HEK293 (cell line): ENCODE results near the gene TK1.

Experiments used
- HOXD13 ChIP-seq: sonication (generic); formaldehyde crosslinking; IDR thresholded peaks from 2 replicates; pipeline ENCODE4 v1.8.0; 2022; ENCODE audit warnings: missing genetic modification reagents, borderline replicate concordance
- IKZF3 ChIP-seq: fragments of 450-650 bp; IDR thresholded peaks from 2 replicates; pipeline ENCODE4 v1.5.0; 2018; ENCODE audit warnings: missing biosample characterization, mild to moderate bottlenecking, missing genetic modification characterization, moderate library complexity
- OSR2 ChIP-seq: fragments of 450-650 bp; formaldehyde crosslinking; IDR thresholded peaks from 2 replicates; pipeline ENCODE4 v1.5.1; 2016; ENCODE audit warnings: missing biosample characterization, missing genetic modification characterization
- TCF7L2 ChIP-seq: IDR thresholded peaks from 2 replicates; pipeline ENCODE4 v1.6.1; 2011; ENCODE audit warnings: low read depth, mild to moderate bottlenecking, inconsistent platforms, low read length, moderate library complexity, borderline replicate concordance
- ZBTB17 ChIP-seq: fragments of 450-650 bp; formaldehyde crosslinking; IDR thresholded peaks from 2 replicates; pipeline ENCODE4 v1.5.1; 2016; ENCODE audit warnings: missing biosample characterization, missing genetic modification characterization
- ZBTB21 ChIP-seq: fragments of 450-650 bp; formaldehyde crosslinking; IDR thresholded peaks from 2 replicates; pipeline ENCODE4 v1.5.1; 2017; ENCODE audit warnings: missing biosample characterization, missing genetic modification characterization
- ZBTB48 ChIP-seq: fragments of 450-650 bp; formaldehyde crosslinking; IDR thresholded peaks from 2 replicates; pipeline ENCODE4 v1.5.1; 2016; ENCODE audit warnings: missing biosample characterization, missing genetic modification characterization
- ZFP3 ChIP-seq: fragments of 450-650 bp; formaldehyde crosslinking; IDR thresholded peaks from 2 replicates; pipeline ENCODE4 v1.5.1; 2016; ENCODE audit warnings: low read depth, missing biosample characterization, missing genetic modification characterization
- ZIC2 ChIP-seq: fragments of 450-650 bp; formaldehyde crosslinking; IDR thresholded peaks from 2 replicates; pipeline ENCODE4 v1.5.1; 2016; ENCODE audit warnings: missing biosample characterization, missing genetic modification characterization
- ZNF10 ChIP-seq: fragments of 450-650 bp; formaldehyde crosslinking; IDR thresholded peaks from 2 replicates; pipeline ENCODE4 v1.5.1; 2017; ENCODE audit warnings: missing biosample characterization, missing genetic modification characterization
- ZNF121 ChIP-seq: fragments of 450-650 bp; formaldehyde crosslinking; IDR thresholded peaks from 2 replicates; pipeline ENCODE4 v1.5.1; 2016; ENCODE audit warnings: missing biosample characterization, missing genetic modification characterization
- ZNF132 ChIP-seq: fragments of 450-650 bp; formaldehyde crosslinking; IDR thresholded peaks from 2 replicates; pipeline ENCODE4 v1.5.1; 2017; ENCODE audit warnings: missing biosample characterization, missing genetic modification characterization, borderline replicate concordance
- ZNF157 ChIP-seq: fragments of 450-650 bp; formaldehyde crosslinking; IDR thresholded peaks from 2 replicates; pipeline ENCODE4 v1.5.1; 2016; ENCODE audit warnings: missing biosample characterization, missing genetic modification characterization
- ZNF514 ChIP-seq: fragments of 450-650 bp; formaldehyde crosslinking; IDR thresholded peaks from 2 replicates; pipeline ENCODE4 v1.5.1; 2016; ENCODE audit warnings: missing biosample characterization, missing genetic modification characterization
- ZNF521 ChIP-seq: fragments of 450-650 bp; formaldehyde crosslinking; IDR thresholded peaks from 2 replicates; pipeline ENCODE4 v1.5.1; 2017; ENCODE audit warnings: missing biosample characterization, mild to moderate bottlenecking, missing genetic modification characterization
- ZNF544 ChIP-seq: fragments of 450-650 bp; formaldehyde crosslinking; IDR thresholded peaks from 2 replicates; pipeline ENCODE4 v1.5.0; 2017; ENCODE audit warnings: missing biosample characterization, missing genetic modification characterization
- ZNF561 ChIP-seq: fragments of 450-650 bp; IDR thresholded peaks from 2 replicates; pipeline ENCODE4 v1.5.1; 2018; ENCODE audit warnings: missing biosample characterization, missing genetic modification characterization, borderline replicate concordance
- ZNF624 ChIP-seq: fragments of 450-650 bp; formaldehyde crosslinking; IDR thresholded peaks from 2 replicates; pipeline ENCODE4 v1.5.1; 2017; ENCODE audit warnings: missing biosample characterization, missing genetic modification characterization
- ZNF670 ChIP-seq: fragments of 450-650 bp; formaldehyde crosslinking; IDR thresholded peaks from 2 replicates; pipeline ENCODE4 v1.5.1; 2016; ENCODE audit warnings: missing biosample characterization, missing genetic modification characterization, low read depth
- ZNF707 ChIP-seq: fragments of 450-650 bp; formaldehyde crosslinking; IDR thresholded peaks from 2 replicates; pipeline ENCODE4 v1.5.1; 2016; ENCODE audit warnings: missing biosample characterization, missing genetic modification characterization
- ZNF791 ChIP-seq: fragments of 450-650 bp; formaldehyde crosslinking; IDR thresholded peaks from 2 replicates; pipeline ENCODE4 v1.5.1; 2016; ENCODE audit warnings: missing biosample characterization, missing genetic modification characterization
- TF ChIP-seq, protein P1 (sequence below): fragments of 450-650 bp; formaldehyde crosslinking; IDR thresholded peaks from 2 replicates; pipeline ENCODE4 v1.5.1; 2016; ENCODE audit warnings: missing biosample characterization, missing genetic modification characterization, borderline replicate concordance
- TF ChIP-seq, protein P2 (sequence below): fragments of 450-650 bp; IDR thresholded peaks from 2 replicates; pipeline ENCODE4 v1.5.1; 2018; ENCODE audit warnings: missing biosample characterization, missing genetic modification characterization
- TF ChIP-seq, protein P3 (sequence below): fragments of 450-650 bp; formaldehyde crosslinking; IDR thresholded peaks from 2 replicates; pipeline ENCODE4 v1.5.1; 2017; ENCODE audit warnings: missing biosample characterization, missing genetic modification characterization
- TF ChIP-seq, protein P4 (sequence below): fragments of 450-650 bp; formaldehyde crosslinking; IDR thresholded peaks from 2 replicates; pipeline ENCODE4 v1.5.1; 2017; ENCODE audit warnings: missing biosample characterization, mild to moderate bottlenecking, missing genetic modification characterization, moderate library complexity
- TF ChIP-seq, protein P5 (sequence below): fragments of 450-650 bp; formaldehyde crosslinking; IDR thresholded peaks from 2 replicates; pipeline ENCODE4 v1.5.1; 2016; ENCODE audit warnings: missing biosample characterization, missing genetic modification characterization

The TK1 gene

DNA sequence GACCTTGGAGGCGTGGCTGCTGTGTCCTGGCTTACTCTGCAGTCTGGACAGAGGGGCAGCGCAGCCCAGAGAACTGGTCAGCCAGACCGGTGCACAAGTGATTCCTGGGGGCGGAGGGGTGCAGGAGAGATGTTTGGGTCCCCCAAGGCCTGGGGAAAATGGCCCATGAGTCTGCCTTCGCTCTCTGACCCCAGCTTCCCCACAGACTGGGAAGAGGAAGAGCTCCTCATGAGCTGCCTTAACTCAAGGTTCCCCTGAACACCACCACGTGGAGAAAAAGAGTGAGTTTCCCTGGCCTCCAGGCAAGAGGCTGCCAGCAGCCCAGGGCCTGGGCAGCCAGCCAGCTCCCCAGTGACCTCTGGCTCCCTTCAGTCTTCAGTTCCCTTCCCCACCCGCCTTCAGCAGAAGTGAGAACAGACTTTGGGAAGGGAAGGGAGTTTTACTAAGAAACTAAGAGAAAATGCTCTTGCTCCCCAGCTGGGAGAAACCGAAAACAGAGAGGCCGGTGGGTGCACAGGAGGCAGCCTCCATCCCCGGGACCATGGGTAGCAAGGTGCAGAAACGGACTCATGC is 42.6 kb downstream of the TK1 start (continued):
- TF ChIP-seq, protein P1, sequence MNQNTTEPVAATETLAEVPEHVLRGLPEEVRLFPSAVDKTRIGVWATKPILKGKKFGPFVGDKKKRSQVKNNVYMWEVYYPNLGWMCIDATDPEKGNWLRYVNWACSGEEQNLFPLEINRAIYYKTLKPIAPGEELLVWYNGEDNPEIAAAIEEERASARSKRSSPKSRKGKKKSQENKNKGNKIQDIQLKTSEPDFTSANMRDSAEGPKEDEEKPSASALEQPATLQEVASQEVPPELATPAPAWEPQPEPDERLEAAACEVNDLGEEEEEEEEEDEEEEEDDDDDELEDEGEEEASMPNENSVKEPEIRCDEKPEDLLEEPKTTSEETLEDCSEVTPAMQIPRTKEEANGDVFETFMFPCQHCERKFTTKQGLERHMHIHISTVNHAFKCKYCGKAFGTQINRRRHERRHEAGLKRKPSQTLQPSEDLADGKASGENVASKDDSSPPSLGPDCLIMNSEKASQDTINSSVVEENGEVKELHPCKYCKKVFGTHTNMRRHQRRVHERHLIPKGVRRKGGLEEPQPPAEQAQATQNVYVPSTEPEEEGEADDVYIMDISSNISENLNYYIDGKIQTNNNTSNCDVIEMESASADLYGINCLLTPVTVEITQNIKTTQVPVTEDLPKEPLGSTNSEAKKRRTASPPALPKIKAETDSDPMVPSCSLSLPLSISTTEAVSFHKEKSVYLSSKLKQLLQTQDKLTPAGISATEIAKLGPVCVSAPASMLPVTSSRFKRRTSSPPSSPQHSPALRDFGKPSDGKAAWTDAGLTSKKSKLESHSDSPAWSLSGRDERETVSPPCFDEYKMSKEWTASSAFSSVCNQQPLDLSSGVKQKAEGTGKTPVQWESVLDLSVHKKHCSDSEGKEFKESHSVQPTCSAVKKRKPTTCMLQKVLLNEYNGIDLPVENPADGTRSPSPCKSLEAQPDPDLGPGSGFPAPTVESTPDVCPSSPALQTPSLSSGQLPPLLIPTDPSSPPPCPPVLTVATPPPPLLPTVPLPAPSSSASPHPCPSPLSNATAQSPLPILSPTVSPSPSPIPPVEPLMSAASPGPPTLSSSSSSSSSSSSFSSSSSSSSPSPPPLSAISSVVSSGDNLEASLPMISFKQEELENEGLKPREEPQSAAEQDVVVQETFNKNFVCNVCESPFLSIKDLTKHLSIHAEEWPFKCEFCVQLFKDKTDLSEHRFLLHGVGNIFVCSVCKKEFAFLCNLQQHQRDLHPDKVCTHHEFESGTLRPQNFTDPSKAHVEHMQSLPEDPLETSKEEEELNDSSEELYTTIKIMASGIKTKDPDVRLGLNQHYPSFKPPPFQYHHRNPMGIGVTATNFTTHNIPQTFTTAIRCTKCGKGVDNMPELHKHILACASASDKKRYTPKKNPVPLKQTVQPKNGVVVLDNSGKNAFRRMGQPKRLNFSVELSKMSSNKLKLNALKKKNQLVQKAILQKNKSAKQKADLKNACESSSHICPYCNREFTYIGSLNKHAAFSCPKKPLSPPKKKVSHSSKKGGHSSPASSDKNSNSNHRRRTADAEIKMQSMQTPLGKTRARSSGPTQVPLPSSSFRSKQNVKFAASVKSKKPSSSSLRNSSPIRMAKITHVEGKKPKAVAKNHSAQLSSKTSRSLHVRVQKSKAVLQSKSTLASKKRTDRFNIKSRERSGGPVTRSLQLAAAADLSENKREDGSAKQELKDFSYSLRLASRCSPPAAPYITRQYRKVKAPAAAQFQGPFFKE (tag by site-specific recombination): no peak
- TF ChIP-seq, protein P2, sequence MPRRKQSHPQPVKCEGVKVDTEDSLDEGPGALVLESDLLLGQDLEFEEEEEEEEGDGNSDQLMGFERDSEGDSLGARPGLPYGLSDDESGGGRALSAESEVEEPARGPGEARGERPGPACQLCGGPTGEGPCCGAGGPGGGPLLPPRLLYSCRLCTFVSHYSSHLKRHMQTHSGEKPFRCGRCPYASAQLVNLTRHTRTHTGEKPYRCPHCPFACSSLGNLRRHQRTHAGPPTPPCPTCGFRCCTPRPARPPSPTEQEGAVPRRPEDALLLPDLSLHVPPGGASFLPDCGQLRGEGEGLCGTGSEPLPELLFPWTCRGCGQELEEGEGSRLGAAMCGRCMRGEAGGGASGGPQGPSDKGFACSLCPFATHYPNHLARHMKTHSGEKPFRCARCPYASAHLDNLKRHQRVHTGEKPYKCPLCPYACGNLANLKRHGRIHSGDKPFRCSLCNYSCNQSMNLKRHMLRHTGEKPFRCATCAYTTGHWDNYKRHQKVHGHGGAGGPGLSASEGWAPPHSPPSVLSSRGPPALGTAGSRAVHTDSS (tag by site-specific recombination): no peak
- TF ChIP-seq HOXD13: no peak
- peak; percentile 57 for TF ChIP-seq ZBTB48 (tag by site-specific recombination)
- no peak for TF ChIP-seq ZNF624 (tag by site-specific recombination)
- no peak for TF ChIP-seq ZNF561 (tag by site-specific recombination)
- no peak for TF ChIP-seq ZNF544 (tag by site-specific recombination)
- TF ChIP-seq ZNF132: no peak
- TF ChIP-seq ZNF521: no peak
- TF ChIP-seq ZIC2 (tag by site-specific recombination): no peak
- no peak for TF ChIP-seq ZBTB21
- no peak for TF ChIP-seq ZNF670
- TF ChIP-seq ZBTB17 (tag by site-specific recombination): no peak
- TF ChIP-seq, protein P3, sequence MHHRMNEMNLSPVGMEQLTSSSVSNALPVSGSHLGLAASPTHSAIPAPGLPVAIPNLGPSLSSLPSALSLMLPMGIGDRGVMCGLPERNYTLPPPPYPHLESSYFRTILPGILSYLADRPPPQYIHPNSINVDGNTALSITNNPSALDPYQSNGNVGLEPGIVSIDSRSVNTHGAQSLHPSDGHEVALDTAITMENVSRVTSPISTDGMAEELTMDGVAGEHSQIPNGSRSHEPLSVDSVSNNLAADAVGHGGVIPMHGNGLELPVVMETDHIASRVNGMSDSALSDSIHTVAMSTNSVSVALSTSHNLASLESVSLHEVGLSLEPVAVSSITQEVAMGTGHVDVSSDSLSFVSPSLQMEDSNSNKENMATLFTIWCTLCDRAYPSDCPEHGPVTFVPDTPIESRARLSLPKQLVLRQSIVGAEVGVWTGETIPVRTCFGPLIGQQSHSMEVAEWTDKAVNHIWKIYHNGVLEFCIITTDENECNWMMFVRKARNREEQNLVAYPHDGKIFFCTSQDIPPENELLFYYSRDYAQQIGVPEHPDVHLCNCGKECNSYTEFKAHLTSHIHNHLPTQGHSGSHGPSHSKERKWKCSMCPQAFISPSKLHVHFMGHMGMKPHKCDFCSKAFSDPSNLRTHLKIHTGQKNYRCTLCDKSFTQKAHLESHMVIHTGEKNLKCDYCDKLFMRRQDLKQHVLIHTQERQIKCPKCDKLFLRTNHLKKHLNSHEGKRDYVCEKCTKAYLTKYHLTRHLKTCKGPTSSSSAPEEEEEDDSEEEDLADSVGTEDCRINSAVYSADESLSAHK: peak; percentile 92
- no peak for TF ChIP-seq ZFP3 (tag by site-specific recombination)
- TF ChIP-seq, protein P4, sequence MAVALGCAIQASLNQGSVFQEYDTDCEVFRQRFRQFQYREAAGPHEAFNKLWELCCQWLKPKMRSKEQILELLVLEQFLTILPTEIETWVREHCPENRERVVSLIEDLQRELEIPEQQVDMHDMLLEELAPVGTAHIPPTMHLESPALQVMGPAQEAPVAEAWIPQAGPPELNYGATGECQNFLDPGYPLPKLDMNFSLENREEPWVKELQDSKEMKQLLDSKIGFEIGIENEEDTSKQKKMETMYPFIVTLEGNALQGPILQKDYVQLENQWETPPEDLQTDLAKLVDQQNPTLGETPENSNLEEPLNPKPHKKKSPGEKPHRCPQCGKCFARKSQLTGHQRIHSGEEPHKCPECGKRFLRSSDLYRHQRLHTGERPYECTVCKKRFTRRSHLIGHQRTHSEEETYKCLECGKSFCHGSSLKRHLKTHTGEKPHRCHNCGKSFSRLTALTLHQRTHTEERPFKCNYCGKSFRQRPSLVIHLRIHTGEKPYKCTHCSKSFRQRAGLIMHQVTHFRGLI (tag by site-specific recombination): no peak
- TF ChIP-seq ZNF10 (tag by site-specific recombination): no peak
- no peak for TF ChIP-seq ZNF707 (tag by site-specific recombination)
- no peak for TF ChIP-seq ZNF157 (tag by site-specific recombination)
- TF ChIP-seq TCF7L2: no peak
- TF ChIP-seq ZNF514 (tag by site-specific recombination): no peak
- TF ChIP-seq ZNF121 (tag by site-specific recombination): no peak
- no peak for TF ChIP-seq ZNF791
- TF ChIP-seq, protein P5, sequence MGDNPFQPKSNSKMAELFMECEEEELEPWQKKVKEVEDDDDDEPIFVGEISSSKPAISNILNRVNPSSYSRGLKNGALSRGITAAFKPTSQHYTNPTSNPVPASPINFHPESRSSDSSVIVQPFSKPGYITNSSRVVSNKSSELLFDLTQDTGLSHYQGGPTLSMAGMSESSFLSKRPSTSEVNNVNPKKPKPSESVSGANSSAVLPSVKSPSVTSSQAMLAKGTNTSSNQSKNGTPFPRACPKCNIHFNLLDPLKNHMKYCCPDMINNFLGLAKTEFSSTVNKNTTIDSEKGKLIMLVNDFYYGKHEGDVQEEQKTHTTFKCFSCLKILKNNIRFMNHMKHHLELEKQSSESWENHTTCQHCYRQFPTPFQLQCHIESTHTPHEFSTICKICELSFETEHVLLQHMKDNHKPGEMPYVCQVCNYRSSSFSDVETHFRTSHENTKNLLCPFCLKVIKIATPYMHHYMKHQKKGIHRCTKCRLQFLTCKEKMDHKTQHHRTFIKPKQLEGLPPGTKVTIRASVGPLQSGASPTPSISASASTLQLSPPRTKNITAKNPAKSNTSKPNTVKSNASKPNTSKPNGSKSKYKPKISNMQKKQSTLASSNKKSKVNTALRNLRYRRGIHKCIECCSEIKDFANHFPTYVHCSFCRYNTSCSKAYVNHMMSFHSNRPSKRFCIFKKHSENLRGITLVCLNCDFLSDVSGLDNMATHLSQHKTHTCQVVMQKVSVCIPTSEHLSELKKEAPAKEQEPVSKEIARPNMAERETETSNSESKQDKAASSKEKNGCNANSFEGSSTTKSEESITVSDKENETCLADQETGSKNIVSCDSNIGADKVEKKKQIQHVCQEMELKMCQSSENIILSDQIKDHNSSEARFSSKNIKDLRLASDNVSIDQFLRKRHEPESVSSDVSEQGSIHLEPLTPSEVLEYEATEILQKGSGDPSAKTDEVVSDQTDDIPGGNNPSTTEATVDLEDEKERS (tag by site-specific recombination): no peak
- no peak for TF ChIP-seq OSR2 (tag by site-specific recombination)
- TF ChIP-seq IKZF3: peak; percentile 43; the same call in 1 of the 2 replicates
